Prostate gland (tissue), 2 donors: ENCODE data around the gene HIVEP3. TPM values are rescaled to one million over a fixed set of nuclear protein-coding genes. Genes with fewer than 3 reads are reported as not detected.

ENCODE experiments used
- DNase-seq: peaks from one replicate; pipeline ENCODE4 v3.0.0-alpha.2; 2019; ENCODE audit warnings: low spot score
- H3K27ac ChIP-seq, 2 donors: fragments of 200-600 bp; sonication (generic); 2 replicates each; pipeline ENCODE4 v1.5.1; 2017 to 2019
- H3K27me3 ChIP-seq: fragments of 200-600 bp; sonication (generic); replicated peaks from 2 replicates; pipeline ENCODE4 v1.5.1; 2019; ENCODE audit not compliant: insufficient read depth
- H3K36me3 ChIP-seq, 2 donors: fragments of 200-600 bp; sonication (generic); 1 replicate in 1 of 2; 2 replicates in 1 of 2; pipeline versions ENCODE4 v1.5.1 to v1.8.1; 2017 to 2019
- H3K4me1 ChIP-seq: fragments of 200-600 bp; sonication (generic); replicated peaks from 2 replicates; pipeline ENCODE4 v1.5.1; 2019
- H3K4me3 ChIP-seq, 2 donors: fragments of 200-600 bp; sonication (generic); 2 replicates each; pipeline ENCODE4 v1.5.1; 2017 to 2019
- H3K9me3 ChIP-seq: fragments of 200-600 bp; sonication (generic); 2 replicates; pipeline ENCODE4 v1.5.1; 2017
- CTCF ChIP-seq, 4 experiments: fragments of 200-600 bp in 2 of 4; fragments of 450-650 bp in 2 of 4; sonication (generic) in 2 of 4; IDR thresholded peaks; 1 replicate in 3 of 4; 2 replicates in 1 of 4; pipeline ENCODE4 v1.5.1; 2016 to 2019; ENCODE audit warnings: antibody characterized with exemption in 4 of 4, mild to moderate bottlenecking in 2 of 4, moderate library complexity in 2 of 4
- POLR2A ChIP-seq: fragments of 450-650 bp; IDR thresholded peaks from one replicate; pipeline ENCODE4 v1.6.1; 2016; ENCODE audit warnings: antibody characterized with exemption, mild to moderate bottlenecking
- POLR2AphosphoS5 ChIP-seq: sonication (generic); formaldehyde crosslinking; IDR thresholded peaks from one replicate; pipeline ENCODE4 v1.6.1; 2017; ENCODE audit warnings: antibody characterized with exemption
- WGBS: methylation state at CpG from one replicate; pipeline ENCODE4 v1.1.5; 2018; 5-methylcytosine and 5-hydroxymethylcytosine counted together
- intact Hi-C: fragments of 100-400 bp; cut with DNase I; formaldehyde crosslinking; loops from one replicate; pipeline ENCODE4 v1.14.2; 2022
- total RNA-seq, 2 donors: library from RNA; depleted of rRNA; stranded (reverse); fragments of >200 nt; gene quantifications; one replicate each; pipeline ENCODE4 v1.1.0, GENCODE V29; 2016

The HIVEP3 gene
- total RNA-seq, 2 donors from 2014 or later: 9.3 to 11.2 TPM

- DNase-seq: no peak
- Histone ChIP-seq H3K36me3 (no peaks in the 10 kb centered on the region), H3K9me3 (no peaks in the 10 kb centered on the region), H3K27ac (no peak overlapping the region), H3K4me1 (no peaks in the 10 kb centered on the region), H3K27me3 (no peaks in the 10 kb centered on the region), H3K4me3 (no peak overlapping the region)
- WGBS: 68% methylated on average over 10 of the region's 10 CpGs
- TF ChIP-seq POLR2A (no peak), CTCF (IDR thresholded peaks at IDR 0.05) (no peak), POLR2AphosphoS5 (no peak)
- intact Hi-C loops: no loop called here
Measured at GRCh38 chr1:41540886-41541591, 377.7 kb downstream of the HIVEP3 start.

GRCh38 chr1:41539999-41540398 lies 378.7 kb downstream of the HIVEP3 start:
- Histone ChIP-seq H3K4me1 (no peaks in the 10 kb centered on the region), H3K27ac (no peak overlapping the region), H3K4me3 (no peak overlapping the region), H3K27me3 (no peaks in the 10 kb centered on the region), H3K9me3 (no peaks in the 10 kb centered on the region), H3K36me3 (no peaks in the 10 kb centered on the region)
- TF ChIP-seq CTCF (IDR thresholded peaks at IDR 0.05) (no peak), POLR2A (no peak), POLR2AphosphoS5 (no peak)
- no peak for DNase-seq
- WGBS: 97% methylated on average over 8 of the region's 8 CpGs
- intact Hi-C loops: no loop called here

- H3K4me1 ChIP-seq: no peaks in the 10 kb centered on the region
- intact Hi-C loops: no loop called here
- TF ChIP-seq POLR2AphosphoS5 (no peak), POLR2A (no peak), CTCF (IDR thresholded peaks at IDR 0.05) (no peak)
- H3K36me3 ChIP-seq: no peaks in the 10 kb centered on the region
- no peak overlapping the region for H3K4me3 ChIP-seq
- DNase-seq: no peak
- H3K27ac ChIP-seq: no peak overlapping the region
- no peaks in the 10 kb centered on the region for H3K9me3 ChIP-seq
- no peaks in the 10 kb centered on the region for H3K27me3 ChIP-seq
- 96% methylated on average over 6 of the region's 6 CpGs for WGBS
Measured at GRCh38 chr1:41539418-41539805, 379.3 kb downstream of the HIVEP3 start.

- Histone ChIP-seq H3K36me3 (no peaks in the 10 kb centered on the region), H3K4me1 (no peaks in the 10 kb centered on the region), H3K27ac (no peak overlapping the region), H3K27me3 (no peaks in the 10 kb centered on the region), H3K9me3 (no peaks in the 10 kb centered on the region), H3K4me3 (no peak overlapping the region)
- intact Hi-C loops: no loop called here
- DNase-seq: no peak
- 95% methylated on average over 9 of the region's 9 CpGs for WGBS
- TF ChIP-seq CTCF (IDR thresholded peaks at IDR 0.05): no peak
- no peak for TF ChIP-seq POLR2A
- no peak for TF ChIP-seq POLR2AphosphoS5
Measured at GRCh38 chr1:41538741-41539417, 379.8 kb downstream of the HIVEP3 start.
